Heart left ventricle (tissue), 16 donors: Measurements from ENCODE around the gene CHD5. TPM values are rescaled to one million over a fixed set of nuclear protein-coding genes. Genes with fewer than 3 reads are reported as not detected.

ENCODE experiments used
- ATAC-seq, 4 donors: fragments of 200-7000 bp; cut with Tn5 transposase; one replicate each; pipeline ENCODE4 v1.9.1; 2020 to 2022; ENCODE audit warnings: moderate library complexity in 4 of 4, mild to moderate bottlenecking in 3 of 4, moderate number of reproducible peaks in 1 of 4
- DNase-seq, 5 donors: peaks; one replicate each; pipeline ENCODE4 v3.0.0-alpha.2; 2020
- H3K27ac ChIP-seq, 12 donors: fragments of 200-600 bp; sonication (generic) in 4 of 12; one replicate each; pipeline versions ENCODE4 v1.5.0 to v1.8.0; 2016 to 2022; ENCODE audit warnings: mild to moderate bottlenecking in 2 of 12
- H3K27me3 ChIP-seq, 9 donors: fragments of 200-600 bp; sonication (generic) in 2 of 9; one replicate each; pipeline versions ENCODE4 v1.5.1 to v1.8.0; 2016 to 2022; ENCODE audit warnings: mild to moderate bottlenecking in 3 of 9
- H3K36me3 ChIP-seq, 9 donors: fragments of 200-600 bp; sonication (generic) in 2 of 9; one replicate each; pipeline versions ENCODE4 v1.5.0 to v1.8.0; 2018 to 2022; ENCODE audit warnings: mild to moderate bottlenecking in 2 of 9
- H3K4me1 ChIP-seq, 12 donors: fragments of 200-600 bp; sonication (generic) in 4 of 12; one replicate each; pipeline versions ENCODE4 v1.5.0 to v1.8.0; 2016 to 2022; ENCODE audit warnings: mild to moderate bottlenecking in 3 of 12
- H3K4me3 ChIP-seq, 12 donors: fragments of 200-600 bp; sonication (generic) in 4 of 12; one replicate each; pipeline versions ENCODE4 v1.5.0 to v1.8.0; 2017 to 2022; ENCODE audit warnings: mild to moderate bottlenecking in 9 of 12, moderate library complexity in 4 of 12
- H3K9me3 ChIP-seq, 12 donors: fragments of 200-600 bp; sonication (generic) in 4 of 12; one replicate each; pipeline versions ENCODE4 v1.5.0 to v1.8.0; 2016 to 2022; ENCODE audit warnings: mild to moderate bottlenecking in 1 of 12
- POLR2A ChIP-seq, 2 donors: fragments of 450-650 bp; IDR thresholded peaks; one replicate each; pipeline ENCODE4 v1.6.1; 2017; ENCODE audit warnings: antibody characterized with exemption in 2 of 2, mild to moderate bottlenecking in 2 of 2, moderate library complexity in 2 of 2
- WGBS, 4 donors: extraction: QIAGEN DNeasy Blood & Tissue Kit in 2 of 4; methylation state at CpG; one replicate each; pipeline versions ENCODE4 v1.1.5 to v1.1.7; 2013 to 2018; 5-methylcytosine and 5-hydroxymethylcytosine counted together
- intact Hi-C, 10 donors: fragments of 100-400 bp; cut with DNase I; formaldehyde crosslinking; loops; one replicate each; pipeline versions ENCODE4 v1.11.1 to v1.14.2; 2022
- polyA plus RNA-seq, 2 donors: library from polyadenylated mRNA; stranded (reverse); fragments of 200-250 nt; gene quantifications; one replicate each; pipeline ENCODE4 v1.2.3, GENCODE V29; 2013
- total RNA-seq, 9 donors: library from RNA; depleted of rRNA in 2 of 9; stranded (reverse); fragments of >200 nt in 2 of 9; fragmentation: NEBNext Ultra II Directional in 3 of 9; extraction: Animal tissue kit (Norgen Biotek cat#: 25700) in 3 of 9; gene quantifications; one replicate each; pipeline versions ENCODE4 v1.1.0 to v1.2.4, GENCODE V29; 2016 to 2023
- TF ChIP-seq, protein P1 (sequence below), 12 donors: fragments of 200-600 bp; sonication (generic) in 4 of 12; IDR thresholded peaks; one replicate each; pipeline versions ENCODE4 v1.5.0 to v1.8.0; 2018 to 2022; ENCODE audit warnings: antibody characterized with exemption in 12 of 12, mild to moderate bottlenecking in 5 of 12
- donor health status: ischemic (EF 13 %, LVEDD 7.1; RV severe dilation, severe dysfunction).
- donor health status: healthy with polysubstance abuse.
- donor health status: DM: no; HTN: yes; CAD: no.
- donor health status: DM: no; HTN: no; CAD: no.
- donor health status: ischemic (EF 25% LVEDD 6.9; RV normal size, moderate dysfunction).
- donor health status: ischemic (EF 25% LVEDD 5.7; RV mildly dilated, moderate dysfunction).
- donor health status: healthy.
- donor health status: DM: yes; HTN: yes; CAD: no.
- donor health status: ischemic (EF 35%, LVEDD 5.7; RV mildly dilated, moderate dysfunction).
- donor health status: nonischemic (EF 11% LVEDD 7.7; RV severe dilation, severe dysfunction).
- donor health status: DM: yes; HTN: yes; CAD: no.
- donor health status: PGD.
- donor health status: ischemic (EF 29% LVEDD 5.4; RV normal size, mild dysfunction).
- donor health status: nonischemic (EF 23%, LVEDD 6.1; RV moderate dilation, normal function).

CHD5 gene
- total and polyA plus RNA-seq, 11 donors = 0.07 to 1.3 (median 0.22) TPM; not detected in 2

DNA sequence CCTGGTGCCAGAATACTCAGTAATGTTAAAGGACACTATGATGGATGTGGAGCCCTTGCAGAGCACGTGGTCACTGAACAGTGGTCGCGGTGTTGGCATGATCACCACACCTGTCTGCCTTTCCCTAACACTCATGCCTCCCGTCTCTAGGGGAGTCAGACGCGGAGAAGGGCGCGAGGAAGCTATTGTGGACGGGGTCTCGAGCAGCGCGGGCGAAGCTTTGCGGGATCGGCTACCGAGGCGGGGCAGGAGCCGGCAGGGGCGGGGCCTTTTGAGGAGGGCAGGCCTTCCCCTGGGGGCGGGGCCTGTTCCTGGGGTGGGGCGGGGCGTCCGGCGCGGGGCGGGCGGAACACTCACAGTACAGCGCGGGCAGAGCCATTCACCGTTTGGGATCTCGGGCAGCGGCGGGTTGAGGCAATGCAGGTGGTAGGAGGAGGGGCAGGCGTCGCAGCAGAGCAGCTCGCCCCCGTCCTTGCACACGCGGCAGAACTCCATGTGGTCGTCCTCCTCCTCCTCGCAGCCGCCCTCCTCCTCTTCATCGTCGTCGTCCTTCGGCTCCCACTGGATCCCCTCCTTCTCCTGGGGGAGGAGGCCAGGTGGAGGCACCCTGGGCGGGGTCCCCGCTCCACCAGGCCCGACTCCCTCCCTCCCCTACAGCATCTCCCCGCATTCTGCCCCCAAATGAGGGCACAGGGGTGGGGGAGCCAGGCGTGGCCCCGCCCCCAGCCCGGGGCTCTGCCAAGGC, 31.5 kb downstream of the CHD5 start:
- peak overlapping the region in 2 of 12 donors; percentile 7 to 10 for H3K4me3 ChIP-seq
- no peaks in the 10 kb centered on the region for H3K9me3 ChIP-seq
- H3K36me3 ChIP-seq = no peaks in the 10 kb centered on the region
- H3K27me3 ChIP-seq = peaks cover 8 to 42% (median 29%) of the 10 kb centered on the region in 9 donors
- intact Hi-C loops = no loop called here
- peaks cover 0 to 9% (median 0%) of the 10 kb centered on the region in 12 donors for H3K4me1 ChIP-seq
- DNase-seq (peak in 1 of 5 donors; percentile 42), ATAC-seq (peak in 3 of 4 donors; percentile 60 to 77 (median 68))
- H3K27ac ChIP-seq = no peak overlapping the region
- 4 to 6% (median 5%) methylated on average over 23 to 53 of the region's 53 CpGs for WGBS, 4 donors
- TF ChIP-seq, protein P1, sequence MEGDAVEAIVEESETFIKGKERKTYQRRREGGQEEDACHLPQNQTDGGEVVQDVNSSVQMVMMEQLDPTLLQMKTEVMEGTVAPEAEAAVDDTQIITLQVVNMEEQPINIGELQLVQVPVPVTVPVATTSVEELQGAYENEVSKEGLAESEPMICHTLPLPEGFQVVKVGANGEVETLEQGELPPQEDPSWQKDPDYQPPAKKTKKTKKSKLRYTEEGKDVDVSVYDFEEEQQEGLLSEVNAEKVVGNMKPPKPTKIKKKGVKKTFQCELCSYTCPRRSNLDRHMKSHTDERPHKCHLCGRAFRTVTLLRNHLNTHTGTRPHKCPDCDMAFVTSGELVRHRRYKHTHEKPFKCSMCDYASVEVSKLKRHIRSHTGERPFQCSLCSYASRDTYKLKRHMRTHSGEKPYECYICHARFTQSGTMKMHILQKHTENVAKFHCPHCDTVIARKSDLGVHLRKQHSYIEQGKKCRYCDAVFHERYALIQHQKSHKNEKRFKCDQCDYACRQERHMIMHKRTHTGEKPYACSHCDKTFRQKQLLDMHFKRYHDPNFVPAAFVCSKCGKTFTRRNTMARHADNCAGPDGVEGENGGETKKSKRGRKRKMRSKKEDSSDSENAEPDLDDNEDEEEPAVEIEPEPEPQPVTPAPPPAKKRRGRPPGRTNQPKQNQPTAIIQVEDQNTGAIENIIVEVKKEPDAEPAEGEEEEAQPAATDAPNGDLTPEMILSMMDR (IDR thresholded peaks at IDR 0.05) = no peak
- no peak for TF ChIP-seq POLR2A (IDR thresholded peaks at IDR 0.05)

DNA sequence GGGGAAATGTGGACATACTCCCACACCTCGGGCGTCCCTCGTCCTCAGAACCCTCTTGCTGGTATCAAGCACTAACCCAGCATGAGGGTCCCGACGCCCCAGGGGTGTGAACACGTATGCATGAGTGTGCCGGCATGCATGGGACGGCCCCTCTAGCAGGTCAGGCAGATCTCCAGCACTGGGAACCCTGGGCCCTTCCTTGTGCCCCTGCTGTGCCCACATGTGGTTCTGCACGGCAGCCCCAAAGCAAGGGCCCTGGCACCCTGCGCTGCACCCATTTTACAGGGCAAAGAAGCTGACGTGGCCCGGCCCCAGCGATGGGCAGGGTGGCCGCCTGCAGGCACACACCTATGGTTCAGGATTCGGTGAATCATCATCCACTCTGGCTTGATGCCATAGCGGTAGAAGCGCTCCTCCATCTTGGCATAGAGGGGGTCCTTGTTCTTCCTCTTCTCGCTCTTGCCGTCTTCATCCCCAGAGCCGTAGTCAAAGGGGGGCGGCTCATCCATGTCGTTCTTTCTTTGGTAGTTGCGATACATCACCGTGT, 34.2 kb downstream of the CHD5 start:
- peaks cover 8 to 41% (median 29%) of the 10 kb centered on the region in 9 donors for H3K27me3 ChIP-seq
- peaks cover 0 to 9% (median 0%) of the 10 kb centered on the region in 12 donors for H3K4me1 ChIP-seq
- ATAC-seq (no peak), DNase-seq (no peak)
- H3K27ac ChIP-seq = no peak overlapping the region
- H3K4me3 ChIP-seq = no peak overlapping the region
- 82 to 87% (median 86%) methylated on average over 21 to 24 of the region's 24 CpGs for WGBS, 4 donors
- no peaks in the 10 kb centered on the region for H3K9me3 ChIP-seq
- H3K36me3 ChIP-seq = no peaks in the 10 kb centered on the region
- intact Hi-C loops = no loop called here
- no peak for TF ChIP-seq POLR2A (IDR thresholded peaks at IDR 0.05)
- TF ChIP-seq, protein P1 (IDR thresholded peaks at IDR 0.05) = no peak

DNA sequence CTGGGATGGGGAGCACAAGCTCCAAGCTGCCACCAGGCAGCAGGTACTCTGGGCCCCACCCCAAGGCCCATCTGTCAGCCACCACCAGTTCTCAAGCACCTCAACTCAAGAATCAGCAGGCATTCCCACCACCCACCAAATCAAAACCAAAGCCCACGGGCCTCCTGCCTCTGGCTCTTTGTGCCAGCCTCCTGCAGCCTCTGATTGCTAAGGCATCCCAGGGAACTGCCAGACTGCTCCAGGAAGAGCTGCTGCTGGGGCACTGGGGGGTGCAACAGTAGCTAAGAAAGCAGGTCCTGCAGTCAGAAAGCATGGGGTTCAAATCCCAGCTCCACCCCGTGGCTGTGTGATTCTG, 34.7 kb downstream of the CHD5 start:
- H3K27me3 ChIP-seq = peaks cover 8 to 41% (median 29%) of the 10 kb centered on the region in 9 donors
- no peak for ATAC-seq

More for the DNA sequence above, 34.7 kb downstream of the CHD5 start:
- no peak for DNase-seq
- intact Hi-C loops = no loop called here
- WGBS, 4 donors = 54 to 82% (median 68%) methylated on average over 1 to 2 of the region's 2 CpGs
- Histone ChIP-seq H3K27ac (no peak overlapping the region), H3K9me3 (no peaks in the 10 kb centered on the region), H3K36me3 (no peaks in the 10 kb centered on the region), H3K4me3 (no peak overlapping the region), H3K4me1 (peaks cover 0 to 9% (median 0%) of the 10 kb centered on the region in 12 donors)
- TF ChIP-seq POLR2A (IDR thresholded peaks at IDR 0.05) = no peak
- TF ChIP-seq, protein P1 (IDR thresholded peaks at IDR 0.05) = no peak
